Pancreas (tissue), 10 donors: Measurements from ENCODE around the gene PARD3. TPM values are rescaled to one million over a fixed set of nuclear protein-coding genes. Genes with fewer than 3 reads are reported as not detected.

ENCODE experiments used
- ATAC-seq, 4 donors: fragments of 200-7000 bp; cut with Tn5 transposase; one replicate each; pipeline versions ENCODE4 v1.8.0 to v1.9.1; 2020; ENCODE audit warnings: mild to moderate bottlenecking in 4 of 4, moderate library complexity in 4 of 4
- DNase-seq, 6 donors: peaks; one replicate each; pipeline ENCODE4 v3.0.0-alpha.2; 2020
- FAIRE-seq: peaks from 2 replicates; lab custom pipeline; 2012; peaks lifted over from hg19 to GRCh38; lab: Jason Lieb, UNC
- H3K27ac ChIP-seq, 4 donors: fragments of 200-600 bp; sonication (generic); 1 replicate in 3 of 4; 2 replicates in 1 of 4; pipeline versions ENCODE4 v1.5.0 to v1.8.0; 2020
- H3K27me3 ChIP-seq, 4 donors: fragments of 200-600 bp; one replicate each; pipeline ENCODE4 v1.8.0; 2021
- H3K36me3 ChIP-seq, 3 donors: fragments of 200-600 bp; sonication (generic) in 1 of 3; one replicate each; pipeline versions ENCODE4 v1.5.0 to v1.8.0; 2020 to 2021
- H3K4me1 ChIP-seq, 3 donors: fragments of 200-600 bp; one replicate each; pipeline ENCODE4 v1.8.0; 2021
- H3K4me3 ChIP-seq, 4 donors: fragments of 200-600 bp; sonication (generic) in 2 of 4; one replicate each; pipeline versions ENCODE4 v1.5.0 to v1.8.0; 2020 to 2021
- H3K9me3 ChIP-seq, 4 donors: fragments of 200-600 bp; one replicate each; pipeline ENCODE4 v1.8.0; 2021
- CTCF ChIP-seq, 4 donors: fragments of 200-600 bp; sonication (generic) in 3 of 4; IDR thresholded peaks; one replicate each; pipeline versions ENCODE4 v1.5.0 to v1.8.0; 2021; ENCODE audit warnings: antibody characterized with exemption in 4 of 4
- WGBS, 2 donors: extraction: QIAGEN DNeasy Blood & Tissue Kit; methylation state at CpG; one replicate each; pipeline ENCODE4 v1.1.7; 2013; 5-methylcytosine and 5-hydroxymethylcytosine counted together
- intact Hi-C, 3 donors: fragments of 100-400 bp; cut with DNase I; formaldehyde crosslinking; loops; one replicate each; pipeline versions ENCODE4 v1.11.1 to v1.14.2; 2022
- polyA plus RNA-seq, 2 donors: library from polyadenylated mRNA; stranded (reverse); fragments of 200-250 nt; gene quantifications; one replicate each; pipeline ENCODE4 v1.2.3, GENCODE V29; 2013
- total RNA-seq, 6 donors: library from RNA; stranded (reverse); fragmentation: NEBNext Ultra II Directional in 4 of 6; extraction: Animal tissue kit (Norgen Biotek cat#: 25700) in 4 of 6; gene quantifications; one replicate each; pipeline versions ENCODE4 v1.2.1 to v1.2.4, GENCODE V29; 2021 to 2023
- donor health status: healthy with polysubstance abuse.
- donor health status: DM: no; HTN: no; CAD: no; lungs with moderate emphysema.
- donor health status: DM: no; HTN: no; CAD: no.
- donor health status: control.
- donor health status: control.
- donor health status: Bipolar disorder and iron deficiency.
- donor health status: DM: yes; HTN: yes; CAD: no.
- donor health status: DM: no; HTN: no; CAD: no.
- donor health status: DM: no; HTN: no; CAD: no.
- donor health status: DM: yes; HTN: yes; CAD: no.

PARD3 gene
- total and polyA plus RNA-seq, 8 donors, result 12.8 to 32.3 (median 23.4) TPM

- Histone ChIP-seq H3K36me3 (no peaks in the 10 kb centered on the region), H3K27ac (no peak overlapping the region), H3K4me1 (peaks cover 15 to 27% (median 26%) of the 10 kb centered on the region in 3 donors), H3K9me3 (no peaks in the 10 kb centered on the region), H3K27me3 (no peaks in the 10 kb centered on the region), H3K4me3 (no peak overlapping the region)
- FAIRE-seq (no peak), ATAC-seq (peak in 3 of 4 donors; percentile 31 to 68 (median 52)), DNase-seq (peak in 3 of 6 donors; percentile 40 to 53 (median 50))
- TF ChIP-seq CTCF (IDR thresholded peaks at IDR 0.05), result no peak
- intact Hi-C loops, result loop anchor here in 1 of 3 donors (5.0 kb wide), 1 partner anchor 90 kb away; the partner anchor contains the start of gene PARD3
- 38 to 40% methylated on average over 9 of the region's 9 CpGs for WGBS, 2 donors
Measured at GRCh38 chr10:34727595-34728033, 87.5 kb downstream of the PARD3 start.

DNA sequence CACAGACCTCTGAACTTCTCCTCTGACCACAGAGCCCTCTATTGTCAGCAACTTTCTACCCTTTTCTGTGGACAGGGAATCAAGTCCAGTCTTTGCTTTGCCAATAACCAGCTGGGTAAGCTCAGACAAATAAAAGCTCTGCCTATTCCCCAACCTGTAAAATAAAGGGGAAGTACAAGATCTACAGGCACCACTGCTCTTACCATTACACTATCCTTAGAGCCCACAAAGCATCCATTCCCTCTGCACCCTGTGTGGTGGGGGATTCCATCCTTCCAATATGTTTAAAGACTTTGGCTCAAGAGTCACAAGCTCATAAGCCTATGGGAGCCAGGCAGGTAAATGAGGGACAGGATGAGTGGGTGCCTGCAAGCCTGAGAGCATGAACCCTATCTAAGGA lies 88.2 kb downstream of the PARD3 start:
- intact Hi-C loops, result loop anchor here in 1 of 3 donors (5.0 kb wide), 1 partner anchor 90 kb away; the partner anchor contains the start of gene PARD3
- FAIRE-seq (no peak), DNase-seq (no peak), ATAC-seq (no peak)
- Histone ChIP-seq H3K9me3 (no peaks in the 10 kb centered on the region), H3K4me3 (no peak overlapping the region), H3K27ac (no peak overlapping the region), H3K36me3 (no peaks in the 10 kb centered on the region), H3K4me1 (peaks cover 9 to 24% (median 23%) of the 10 kb centered on the region in 3 donors), H3K27me3 (no peaks in the 10 kb centered on the region)
- no peak for TF ChIP-seq CTCF (IDR thresholded peaks at IDR 0.05)

DNA sequence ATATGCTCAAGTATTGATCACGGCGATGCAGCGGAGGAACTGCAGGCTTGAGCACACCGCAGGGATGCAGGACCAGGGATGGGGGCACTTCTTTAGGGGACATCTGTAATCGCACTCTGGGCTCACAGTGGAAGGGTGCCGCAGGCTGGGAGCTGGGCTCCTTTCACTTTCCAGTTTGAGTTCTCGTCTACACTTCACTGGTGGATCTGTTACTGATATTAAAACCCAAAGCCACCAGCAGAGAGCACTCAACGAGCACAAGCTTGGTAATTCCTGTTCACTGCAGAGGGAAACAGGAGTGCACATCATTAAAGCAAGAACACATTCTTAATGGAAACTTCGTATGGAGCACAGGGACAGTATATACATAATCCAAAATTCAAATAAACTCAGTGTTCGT lies 91.3 kb downstream of the PARD3 start:
- H3K4me3 ChIP-seq, result no peak overlapping the region
- DNase-seq, result peak in 3 of 6 donors; percentile 42 to 59 (median 56)
- peak; percentile 39 for FAIRE-seq
- ATAC-seq, result peak; percentile 67 to 95 (median 90)
- H3K27ac ChIP-seq, result no peak overlapping the region
- TF ChIP-seq CTCF (IDR thresholded peaks at IDR 0.05), result peak in 3 of 4 donors; percentile 27 to 32 (median 30)
- no peaks in the 10 kb centered on the region for H3K27me3 ChIP-seq
- WGBS, 2 donors, result 24 to 25% methylated on average over 10 of the region's 10 CpGs
- peaks cover 4 to 17% (median 15%) of the 10 kb centered on the region in 3 donors for H3K4me1 ChIP-seq
- no peaks in the 10 kb centered on the region for H3K36me3 ChIP-seq
- H3K9me3 ChIP-seq, result no peaks in the 10 kb centered on the region
- intact Hi-C loops, result no loop called here

GRCh38 chr10:34722404-34722803 lies 92.7 kb downstream of the PARD3 start:
- H3K27me3 ChIP-seq, result no peaks in the 10 kb centered on the region
- DNase-seq (no peak), FAIRE-seq (no peak), ATAC-seq (no peak)
- 55 to 60% methylated on average over 4 of the region's 4 CpGs for WGBS, 2 donors
- H3K36me3 ChIP-seq, result no peaks in the 10 kb centered on the region
- intact Hi-C loops, result no loop called here
- H3K27ac ChIP-seq, result no peak overlapping the region
- TF ChIP-seq CTCF (IDR thresholded peaks at IDR 0.05), result no peak
- no peak overlapping the region for H3K4me3 ChIP-seq
- H3K9me3 ChIP-seq, result no peaks in the 10 kb centered on the region
- peaks cover 4 to 11% (median 8%) of the 10 kb centered on the region in 3 donors for H3K4me1 ChIP-seq

DNA sequence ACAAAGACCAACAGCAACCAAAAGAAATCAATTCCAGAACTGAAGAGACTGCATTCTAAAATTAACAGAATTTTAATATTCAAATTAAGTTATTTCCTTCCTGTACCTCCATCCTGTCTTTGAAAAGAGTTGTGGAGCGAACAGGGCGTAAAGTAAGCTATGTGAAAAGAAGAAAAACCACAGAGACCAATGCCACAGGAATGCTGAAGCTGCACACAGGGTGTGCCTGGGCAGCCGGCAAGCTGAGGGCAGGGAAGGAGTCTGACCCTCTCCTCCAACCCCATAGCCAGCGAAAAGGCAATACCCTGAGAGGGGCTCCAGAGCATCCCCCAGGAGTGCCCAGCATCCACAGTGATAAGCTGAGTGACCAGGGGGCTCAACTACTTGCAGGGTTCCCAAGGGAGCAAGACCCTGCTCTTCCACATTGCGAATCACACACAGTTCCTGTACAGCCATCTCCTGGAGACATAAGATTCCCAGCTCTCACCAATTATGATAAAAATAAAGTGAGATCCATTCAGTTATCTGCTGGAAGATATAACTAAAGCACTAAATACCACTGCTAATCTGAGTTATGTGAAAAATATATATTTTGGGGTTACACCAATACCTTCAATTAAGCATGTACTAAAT lies 93.8 kb downstream of the PARD3 start:
- intact Hi-C loops, result no loop called here
- DNase-seq (no peak), FAIRE-seq (no peak), ATAC-seq (no peak)
- Histone ChIP-seq H3K4me1 (peaks cover 0 to 8% (median 3%) of the 10 kb centered on the region in 3 donors), H3K27ac (no peak overlapping the region), H3K4me3 (no peak overlapping the region), H3K9me3 (no peaks in the 10 kb centered on the region), H3K27me3 (no peaks in the 10 kb centered on the region), H3K36me3 (no peaks in the 10 kb centered on the region)
- 89 to 92% methylated on average over 5 of the region's 5 CpGs for WGBS, 2 donors
- no peak for TF ChIP-seq CTCF (IDR thresholded peaks at IDR 0.05)
